ENCODE results near the gene CCN6.

Gene CCN6

DNA sequence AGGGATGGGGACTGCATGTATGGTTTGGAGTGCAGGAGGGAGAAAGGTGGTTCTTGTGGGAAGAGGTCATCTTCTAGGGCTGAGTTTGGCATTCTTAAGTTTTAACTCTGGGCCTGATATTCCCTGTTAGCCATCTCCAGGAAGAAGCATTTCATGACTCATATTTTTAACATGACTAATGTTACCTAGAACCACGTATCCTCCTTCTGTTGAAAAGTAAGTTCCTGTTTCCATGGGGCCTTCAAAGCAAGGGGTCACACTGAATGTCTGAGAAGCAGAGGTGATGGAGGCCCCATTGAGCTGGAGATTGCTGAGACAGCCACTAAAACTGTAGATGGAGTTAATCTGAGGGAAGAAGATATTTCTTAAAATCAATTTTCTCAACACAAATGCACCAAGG, 63.6 kb downstream of the CCN6 start:
- TF ChIP-seq, protein P1, sequence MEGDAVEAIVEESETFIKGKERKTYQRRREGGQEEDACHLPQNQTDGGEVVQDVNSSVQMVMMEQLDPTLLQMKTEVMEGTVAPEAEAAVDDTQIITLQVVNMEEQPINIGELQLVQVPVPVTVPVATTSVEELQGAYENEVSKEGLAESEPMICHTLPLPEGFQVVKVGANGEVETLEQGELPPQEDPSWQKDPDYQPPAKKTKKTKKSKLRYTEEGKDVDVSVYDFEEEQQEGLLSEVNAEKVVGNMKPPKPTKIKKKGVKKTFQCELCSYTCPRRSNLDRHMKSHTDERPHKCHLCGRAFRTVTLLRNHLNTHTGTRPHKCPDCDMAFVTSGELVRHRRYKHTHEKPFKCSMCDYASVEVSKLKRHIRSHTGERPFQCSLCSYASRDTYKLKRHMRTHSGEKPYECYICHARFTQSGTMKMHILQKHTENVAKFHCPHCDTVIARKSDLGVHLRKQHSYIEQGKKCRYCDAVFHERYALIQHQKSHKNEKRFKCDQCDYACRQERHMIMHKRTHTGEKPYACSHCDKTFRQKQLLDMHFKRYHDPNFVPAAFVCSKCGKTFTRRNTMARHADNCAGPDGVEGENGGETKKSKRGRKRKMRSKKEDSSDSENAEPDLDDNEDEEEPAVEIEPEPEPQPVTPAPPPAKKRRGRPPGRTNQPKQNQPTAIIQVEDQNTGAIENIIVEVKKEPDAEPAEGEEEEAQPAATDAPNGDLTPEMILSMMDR (IDR thresholded peaks at IDR 0.05; ENCODE audit: low read depth, low read length, missing control alignments), result no peak
- H3K4me3 ChIP-seq (ENCODE audit: low read depth, low read length), result no peak overlapping the region
- in situ Hi-C loops (cut with HindIII; ENCODE audit: low sequenced_read_pairs), result loop anchor here (5.0 kb wide), 1 partner anchor 40 kb away; no protein-coding TSS in a partner anchor
- no peak for DNase-seq (ENCODE audit: low read depth)

DNA sequence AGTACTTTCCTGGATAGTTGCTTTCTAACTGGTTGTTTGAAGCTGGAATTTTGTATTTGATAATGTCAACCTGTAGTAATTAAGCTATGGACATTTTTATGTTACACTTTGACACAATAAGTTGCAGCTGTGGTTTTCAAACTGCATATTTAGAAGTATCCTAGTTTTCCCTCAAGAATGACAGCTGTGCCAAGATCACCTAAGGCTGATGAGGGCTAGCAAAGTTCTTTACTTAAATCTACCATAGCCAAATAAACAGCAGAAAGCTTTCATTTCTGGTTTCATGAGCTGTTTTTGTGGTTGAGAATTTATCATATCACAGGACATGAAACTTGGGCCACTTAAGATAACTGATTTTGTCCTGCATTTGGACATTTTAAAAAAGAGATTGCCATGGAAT, 64.1 kb downstream of the CCN6 start:
- DNase-seq (ENCODE audit: low read depth), result no peak
- no peak overlapping the region for H3K4me3 ChIP-seq (ENCODE audit: low read depth, low read length)
- in situ Hi-C loops (cut with HindIII; ENCODE audit: low sequenced_read_pairs), result loop anchor here (5.0 kb wide), 1 partner anchor 39 kb away; no protein-coding TSS in a partner anchor
- TF ChIP-seq, protein P1 (IDR thresholded peaks at IDR 0.05; ENCODE audit: low read depth, low read length, missing control alignments), result no peak

All from astrocyte of the cerebellum (primary cell).